ENCODE data around the gene TMEM150C.
"Not testable (repeated sequence)": the region's sequence is repeated elsewhere in the genome, so short reads cannot be mapped to it uniquely, and the experiment has no call there.

Gene TMEM150C

GRCh38 chr4:82479562-82479961 lies 82.2 kb downstream of the TMEM150C start:
- Histone ChIP-seq H3K36me3 (ENCODE audit: low read length) (no peaks in the 10 kb centered on the region), H3K9me3 (ENCODE audit: insufficient read depth, low read length) (no peaks in the 10 kb centered on the region), H3K27ac (ENCODE audit: low read depth, low read length) (no peak overlapping the region), H3K9ac (ENCODE audit: low read length) (no peak overlapping the region), H2AFZ (ENCODE audit: low read depth, low read length, severe bottlenecking) (no peak overlapping the region), H3K4me2 (ENCODE audit: low read depth, low read length, poor library complexity, severe bottlenecking) (no peak overlapping the region), H4K20me1 (ENCODE audit: low read depth, low read length) (no peaks in the 10 kb centered on the region), H3K9me2 (replicated peaks; ENCODE audit: insufficient read depth, low read length) (no peaks in the 10 kb centered on the region), H3F3A (ENCODE audit: insufficient read depth) (no peaks in the 10 kb centered on the region), H3K27me3 (ENCODE audit: low read length) (no peaks in the 10 kb centered on the region), H3K79me2 (ENCODE audit: insufficient read depth, low read length) (no peaks in the 10 kb centered on the region), H3K4me3 (ENCODE audit: insufficient read depth, low read length, poor library complexity, severe bottlenecking) (no peak overlapping the region)
- no peak for TF ChIP-seq EZH2phosphoT487 (conservative IDR thresholded peaks at IDR 0.05; ENCODE audit: low read length)
- no peak for TF ChIP-seq CTCF (IDR thresholded peaks at IDR 0.05; ENCODE audit: insufficient read depth, low read length, poor library complexity, severe bottlenecking)

DNA sequence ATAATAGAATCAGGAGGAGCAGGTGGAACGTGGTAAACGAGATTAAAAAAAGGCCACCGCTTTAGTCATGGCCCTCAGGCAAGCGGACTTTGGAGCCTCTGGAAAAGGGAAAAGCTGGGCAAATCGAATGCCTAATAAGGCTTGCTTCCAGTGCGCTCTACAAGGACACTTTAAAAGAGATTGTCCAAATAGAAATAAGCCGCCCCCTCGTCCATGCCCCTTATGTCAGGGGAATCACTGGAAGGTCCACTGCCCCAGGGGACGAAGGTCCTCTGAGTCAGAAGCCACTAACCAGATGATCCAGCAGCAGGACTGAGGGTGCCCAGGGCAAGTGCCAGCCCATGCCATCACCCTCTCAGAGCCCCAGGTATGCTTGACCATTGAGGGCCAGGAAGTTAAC lies 84.3 kb downstream of the TMEM150C start:
- not testable (repeated sequence) for H3K4me3 ChIP-seq (ENCODE audit: insufficient read depth, low read length, poor library complexity, severe bottlenecking); H3K36me3 ChIP-seq (ENCODE audit: low read length); H3K4me2 ChIP-seq (ENCODE audit: low read depth, low read length, poor library complexity, severe bottlenecking); H3K79me2 ChIP-seq (ENCODE audit: insufficient read depth, low read length); H3K9me3 ChIP-seq (ENCODE audit: insufficient read depth, low read length); H2AFZ ChIP-seq (ENCODE audit: low read depth, low read length, severe bottlenecking); H3K27ac ChIP-seq (ENCODE audit: low read depth, low read length); H3F3A ChIP-seq (ENCODE audit: insufficient read depth); H3K9me2 ChIP-seq (replicated peaks; ENCODE audit: insufficient read depth, low read length); H4K20me1 ChIP-seq (ENCODE audit: low read depth, low read length); H3K9ac ChIP-seq (ENCODE audit: low read length); H3K27me3 ChIP-seq (ENCODE audit: low read length)

GRCh38 chr4:82475931-82476330 lies 85.9 kb downstream of the TMEM150C start:
- H3K27me3 ChIP-seq (ENCODE audit: low read length); H3K4me2 ChIP-seq (ENCODE audit: low read depth, low read length, poor library complexity, severe bottlenecking); H3K79me2 ChIP-seq (ENCODE audit: insufficient read depth, low read length); H3K4me3 ChIP-seq (ENCODE audit: insufficient read depth, low read length, poor library complexity, severe bottlenecking); H3K36me3 ChIP-seq (ENCODE audit: low read length); H3K9ac ChIP-seq (ENCODE audit: low read length); H3F3A ChIP-seq (ENCODE audit: insufficient read depth); H2AFZ ChIP-seq (ENCODE audit: low read depth, low read length, severe bottlenecking); H4K20me1 ChIP-seq (ENCODE audit: low read depth, low read length); H3K27ac ChIP-seq (ENCODE audit: low read depth, low read length); H3K9me3 ChIP-seq (ENCODE audit: insufficient read depth, low read length); H3K9me2 ChIP-seq (replicated peaks; ENCODE audit: insufficient read depth, low read length): not testable (repeated sequence)

- Histone ChIP-seq H4K20me1 (ENCODE audit: low read depth, low read length) (no peaks in the 10 kb centered on the region), H3K27ac (ENCODE audit: low read depth, low read length) (no peak overlapping the region), H3F3A (ENCODE audit: insufficient read depth) (no peaks in the 10 kb centered on the region), H3K9me2 (replicated peaks; ENCODE audit: insufficient read depth, low read length) (no peaks in the 10 kb centered on the region), H2AFZ (ENCODE audit: low read depth, low read length, severe bottlenecking) (no peak overlapping the region), H3K4me2 (ENCODE audit: low read depth, low read length, poor library complexity, severe bottlenecking) (no peak overlapping the region), H3K79me2 (ENCODE audit: insufficient read depth, low read length) (no peaks in the 10 kb centered on the region), H3K9ac (ENCODE audit: low read length) (no peak overlapping the region), H3K27me3 (ENCODE audit: low read length) (no peaks in the 10 kb centered on the region), H3K36me3 (ENCODE audit: low read length) (no peaks in the 10 kb centered on the region), H3K9me3 (ENCODE audit: insufficient read depth, low read length) (no peaks in the 10 kb centered on the region), H3K4me3 (ENCODE audit: insufficient read depth, low read length, poor library complexity, severe bottlenecking) (no peak overlapping the region)
- no peak for TF ChIP-seq EZH2phosphoT487 (conservative IDR thresholded peaks at IDR 0.05; ENCODE audit: low read length)
- no peak for TF ChIP-seq CTCF (IDR thresholded peaks at IDR 0.05; ENCODE audit: insufficient read depth, low read length, poor library complexity, severe bottlenecking)
Measured at GRCh38 chr4:82473621-82474164, 88.1 kb downstream of the TMEM150C start.

GRCh38 chr4:82473080-82473479 lies 88.7 kb downstream of the TMEM150C start:
- not testable (repeated sequence) for H3K27ac ChIP-seq (ENCODE audit: low read depth, low read length); H3K4me3 ChIP-seq (ENCODE audit: insufficient read depth, low read length, poor library complexity, severe bottlenecking); H3K9ac ChIP-seq (ENCODE audit: low read length); H3K36me3 ChIP-seq (ENCODE audit: low read length); H3K9me3 ChIP-seq (ENCODE audit: insufficient read depth, low read length); H3K79me2 ChIP-seq (ENCODE audit: insufficient read depth, low read length); H3K9me2 ChIP-seq (replicated peaks; ENCODE audit: insufficient read depth, low read length); H3K27me3 ChIP-seq (ENCODE audit: low read length); H4K20me1 ChIP-seq (ENCODE audit: low read depth, low read length); H3K4me2 ChIP-seq (ENCODE audit: low read depth, low read length, poor library complexity, severe bottlenecking); H3F3A ChIP-seq (ENCODE audit: insufficient read depth); H2AFZ ChIP-seq (ENCODE audit: low read depth, low read length, severe bottlenecking)

Data from SU-DHL-6 (cell line).